ENCODE results near the gene LHB. TPM values are rescaled to one million over a fixed set of nuclear protein-coding genes. Genes with fewer than 3 reads are reported as not detected.
A peak's percentile ranks its signal among the peaks of the same experiment; 100 is the strongest.

Gene LHB
- total RNA-seq, 1 experiment from 2014 or later: not detected

- DNase-seq (ENCODE audit: low spot score): no peak
These were observed 2.6 kb downstream of the LHB start for GRCh38 chr19:49014123-49014869.

- DNase-seq (ENCODE audit: low spot score): no peak
These were observed 5.7 kb downstream of the LHB start for GRCh38 chr19:49011194-49011593.

GRCh38 chr19:49010453-49010852 is 6.4 kb downstream of the LHB start:
- DNase-seq (ENCODE audit: low spot score): no peak

GRCh38 chr19:49009828-49010227 is 7.1 kb downstream of the LHB start:
- no peak for DNase-seq (ENCODE audit: low spot score)

GRCh38 chr19:49006905-49007304 is 10.0 kb downstream of the LHB start:
- no peak for DNase-seq (ENCODE audit: low spot score)

GRCh38 chr19:49004964-49005614 is 11.8 kb downstream of the LHB start:
- no peak for DNase-seq (ENCODE audit: low spot score)

GRCh38 chr19:49004133-49004532 is 12.8 kb downstream of the LHB start:
- no peak for DNase-seq (ENCODE audit: low spot score)

GRCh38 chr19:48999481-49000325 is 17.2 kb downstream of the LHB start:
- DNase-seq (ENCODE audit: low spot score): peak; percentile 40

GRCh38 chr19:48997972-48998371 is 18.9 kb downstream of the LHB start:
- DNase-seq (ENCODE audit: low spot score): peak; percentile 36

GRCh38 chr19:48994035-48994386 is 22.9 kb downstream of the LHB start:
- DNase-seq (ENCODE audit: low spot score): no peak

- DNase-seq (ENCODE audit: low spot score): peak; percentile 92
These were observed 23.5 kb downstream of the LHB start, which contains the start of the genes GYS1 and RUVBL2 for GRCh38 chr19:48993175-48994034. GYS1 (minus strand) TSS chr19:48993309; CDS start chr19:48993112, 197 bp downstream. RUVBL2 (plus strand) TSS chr19:48993887; CDS start chr19:48993912, 25 bp downstream.

GRCh38 chr19:48992581-48993174 is 24.2 kb downstream of the LHB start:
- DNase-seq (ENCODE audit: low spot score): no peak

GRCh38 chr19:48991873-48992580 is 24.9 kb downstream of the LHB start:
- peak; percentile 42 for DNase-seq (ENCODE audit: low spot score)

GRCh38 chr19:48991011-48991609 is 25.8 kb downstream of the LHB start:
- no peak for DNase-seq (ENCODE audit: low spot score)

GRCh38 chr19:48990400-48990799 is 26.5 kb downstream of the LHB start:
- DNase-seq (ENCODE audit: low spot score): no peak

- no peak for DNase-seq (ENCODE audit: low spot score)
These were observed 27.1 kb downstream of the LHB start for GRCh38 chr19:48989701-48990291.

- no peak for DNase-seq (ENCODE audit: low spot score)
These were observed 28.0 kb downstream of the LHB start for GRCh38 chr19:48988860-48989259.

- DNase-seq (ENCODE audit: low spot score): no peak
These were observed 28.6 kb downstream of the LHB start for GRCh38 chr19:48988286-48988685.

GRCh38 chr19:48987323-48987722 is 29.6 kb downstream of the LHB start:
- no peak for DNase-seq (ENCODE audit: low spot score)

GRCh38 chr19:48986211-48986610 is 30.7 kb downstream of the LHB start:
- DNase-seq (ENCODE audit: low spot score): no peak

All from A172 (cell line).